Measurements from ENCODE around the gene TBC1D9B. TPM values are rescaled to one million over a fixed set of nuclear protein-coding genes. Genes with fewer than 3 reads are reported as not detected.

Gene TBC1D9B
- total RNA-seq, 1 experiment from 2014 or later = 70.9 TPM

GRCh38 chr5:179886190-179886911 is 21.3 kb downstream of the TBC1D9B start:
- ATAC-seq = no peak
- DNase-seq (ENCODE audit: low spot score) = no peak
- CTCF ChIA-PET = interaction anchor here (1.1 kb wide), 1 partner anchor 15 kb away, joined by 3 read pairs; no protein-coding TSS in a partner anchor
- POLR2A ChIA-PET = no interaction called here
- H3K36me3 Mint-ChIP-seq = peaks cover 77% of the 10 kb centered on the region
- TF ChIP-seq ZNF416 (CRISPR knock-in tag; IDR thresholded peaks at IDR 0.05) (no peak), ELF4 (CRISPR knock-in tag; IDR thresholded peaks at IDR 0.05; ENCODE audit: low read depth) (no peak), ZNF425 (CRISPR knock-in tag; conservative IDR thresholded peaks at IDR 0.05) (no peak), JAZF1 (CRISPR knock-in tag; IDR thresholded peaks at IDR 0.05) (no peak)
- peaks cover 2% of the 10 kb centered on the region; the same call in 1 of the 2 replicates for H3K27me3 Mint-ChIP-seq (ENCODE audit: low read depth)
- H3K9me3 Mint-ChIP-seq = peaks cover 28% of the 10 kb centered on the region
- H3K4me1 Mint-ChIP-seq = no peaks in the 10 kb centered on the region
- H3K27ac Mint-ChIP-seq = peak overlapping the region; percentile 33; the same call in 1 of the 2 replicates
- no peak overlapping the region for H3K4me3 Mint-ChIP-seq

- ChIA-PET CTCF (no interaction called here), POLR2A (no interaction called here)
- no peak for TF ChIP-seq ZNF317 (CRISPR knock-in tag; IDR thresholded peaks at IDR 0.05; ENCODE audit: borderline replicate concordance, low read depth)
- no peak for TF ChIP-seq TCF7 (CRISPR knock-in tag; IDR thresholded peaks at IDR 0.05; ENCODE audit: low read depth)
- no peak for TF ChIP-seq ZNF121 (CRISPR knock-in tag; IDR thresholded peaks at IDR 0.05)
- TF ChIP-seq FOXJ3 (CRISPR knock-in tag; IDR thresholded peaks at IDR 0.05; ENCODE audit: borderline replicate concordance) = no peak
- TF ChIP-seq RELA (CRISPR knock-in tag; IDR thresholded peaks at IDR 0.05; ENCODE audit: borderline replicate concordance) = no peak
- no peak for TF ChIP-seq FOXP4 (CRISPR knock-in tag; IDR thresholded peaks at IDR 0.05)
- no peak for TF ChIP-seq SMAD3 (CRISPR knock-in tag; IDR thresholded peaks at IDR 0.05; ENCODE audit: borderline replicate concordance)
- TF ChIP-seq ZNF232 (CRISPR knock-in tag; IDR thresholded peaks at IDR 0.05) = no peak
- TF ChIP-seq CDX4 (CRISPR knock-in tag; IDR thresholded peaks at IDR 0.05; ENCODE audit: borderline replicate concordance) = no peak
- TF ChIP-seq JAZF1 (CRISPR knock-in tag; IDR thresholded peaks at IDR 0.05) = no peak
- no peak for TF ChIP-seq E2F1 (CRISPR knock-in tag; IDR thresholded peaks at IDR 0.05)
- TF ChIP-seq TP53 (CRISPR knock-in tag; IDR thresholded peaks at IDR 0.05) = no peak
- H3K4me1 Mint-ChIP-seq = no peaks in the 10 kb centered on the region
- no peak for DNase-seq (ENCODE audit: low spot score)
- peaks cover 28% of the 10 kb centered on the region for H3K9me3 Mint-ChIP-seq
- ATAC-seq = no peak
- peaks cover 2% of the 10 kb centered on the region; the same call in 1 of the 2 replicates for H3K27me3 Mint-ChIP-seq (ENCODE audit: low read depth)
- H3K36me3 Mint-ChIP-seq = peaks cover 75% of the 10 kb centered on the region
- no peak overlapping the region for H3K4me3 Mint-ChIP-seq
- H3K27ac Mint-ChIP-seq = no peak overlapping the region
These were observed 22.1 kb downstream of the TBC1D9B start for GRCh38 chr5:179885491-179886090.

- ChIA-PET CTCF (no interaction called here), POLR2A (no interaction called here)
- Mint-ChIP-seq H3K27me3 (ENCODE audit: low read depth) (peaks cover 2% of the 10 kb centered on the region; the same call in 1 of the 2 replicates), H3K36me3 (peaks cover 61% of the 10 kb centered on the region), H3K4me1 (no peaks in the 10 kb centered on the region), H3K4me3 (no peak overlapping the region), H3K27ac (no peak overlapping the region), H3K9me3 (peaks cover 28% of the 10 kb centered on the region)
- DNase-seq (ENCODE audit: low spot score) (no peak), ATAC-seq (no peak)
- no peak for TF ChIP-seq TEAD1 (CRISPR knock-in tag; IDR thresholded peaks at IDR 0.05)
- no peak for TF ChIP-seq ATF3 (CRISPR knock-in tag; conservative IDR thresholded peaks at IDR 0.05)
- no peak for TF ChIP-seq OVOL2 (CRISPR knock-in tag; IDR thresholded peaks at IDR 0.05; ENCODE audit: borderline replicate concordance)
- no peak for TF ChIP-seq TCF7 (CRISPR knock-in tag; IDR thresholded peaks at IDR 0.05; ENCODE audit: low read depth)
- TF ChIP-seq FOXP1 (CRISPR knock-in tag; IDR thresholded peaks at IDR 0.05; ENCODE audit: borderline replicate concordance) = no peak
- no peak for TF ChIP-seq ZNF263 (CRISPR knock-in tag; IDR thresholded peaks at IDR 0.05; ENCODE audit: low read depth)
- no peak for TF ChIP-seq STAT6 (CRISPR knock-in tag; conservative IDR thresholded peaks at IDR 0.05; ENCODE audit: low read depth)
- TF ChIP-seq SOX15 (CRISPR knock-in tag; IDR thresholded peaks at IDR 0.05) = no peak
- no peak for TF ChIP-seq ZNF671 (CRISPR knock-in tag; IDR thresholded peaks at IDR 0.05)
These were observed 24.5 kb downstream of the TBC1D9B start for GRCh38 chr5:179883163-179883562.
